Activated CD4-positive, alpha-beta T cell treated with anti-CD3 and anti-CD28 coated beads, Interleukin-2, amount 50 U/mL, for 4 hours (primary cell): ENCODE results near the gene DGLUCY.
A peak's percentile ranks its signal among the peaks of the same experiment; 100 is the strongest.
"Not testable (repeated sequence)": the region's sequence is repeated elsewhere in the genome, so short reads cannot be mapped to it uniquely, and the experiment has no call there.

ENCODE experiments used
- DNase-seq, 2 experiments: peaks; one replicate each; pipeline ENCODE4 v3.0.0-alpha.2; 2020

Gene DGLUCY

GRCh38 chr14:91216731-91217226, 102.9 kb downstream of the DGLUCY start:
- DNase-seq: no peak

- DNase-seq: no peak
Observed at GRCh38 chr14:91218014-91218413, 104.1 kb downstream of the DGLUCY start.

- no peak for DNase-seq
Observed at GRCh38 chr14:91219517-91220389, 105.9 kb downstream of the DGLUCY start.

- DNase-seq: no peak
Observed at GRCh38 chr14:91220581-91221000, 106.7 kb downstream of the DGLUCY start.

- DNase-seq: no peak
Observed at GRCh38 chr14:91221270-91221669, 107.4 kb downstream of the DGLUCY start.

- peak in 1 of 2 experiments; percentile 37 for DNase-seq
Observed at GRCh38 chr14:91223028-91223783, 109.3 kb downstream of the DGLUCY start.

- DNase-seq: no peak
Observed at GRCh38 chr14:91225025-91225424, 111.2 kb downstream of the DGLUCY start.

- not testable (repeated sequence) for DNase-seq
Observed at GRCh38 chr14:91226360-91226759, 112.5 kb downstream of the DGLUCY start.

GRCh38 chr14:91227183-91227628, 113.3 kb downstream of the DGLUCY start:
- DNase-seq: no peak

GRCh38 chr14:91228112-91229004, 114.5 kb downstream of the DGLUCY start:
- peak; percentile 72 to 79 for DNase-seq

GRCh38 chr14:91229005-91229382, 115.1 kb downstream of the DGLUCY start:
- no peak for DNase-seq

- DNase-seq: peak; percentile 44 to 51
Observed at GRCh38 chr14:91229743-91230200, 115.9 kb downstream of the DGLUCY start.

- DNase-seq: no peak
Observed at GRCh38 chr14:91230397-91231035, 116.6 kb downstream of the DGLUCY start.

- no peak for DNase-seq
Observed at GRCh38 chr14:91231446-91231845, 117.6 kb downstream of the DGLUCY start.

GRCh38 chr14:91232052-91232451, 118.2 kb downstream of the DGLUCY start:
- no peak for DNase-seq

GRCh38 chr14:91232603-91233002, 118.7 kb downstream of the DGLUCY start:
- no peak for DNase-seq

- no peak for DNase-seq
Observed at GRCh38 chr14:91233936-91234790, 120.3 kb downstream of the DGLUCY start.

- DNase-seq: no peak
Observed at GRCh38 chr14:91234791-91235114, 120.9 kb downstream of the DGLUCY start.

GRCh38 chr14:91235841-91236240, 122.0 kb downstream of the DGLUCY start:
- DNase-seq: no peak

- no peak for DNase-seq
Observed at GRCh38 chr14:91237219-91237618, 123.3 kb downstream of the DGLUCY start.

- DNase-seq: no peak
Observed at GRCh38 chr14:91238085-91238484, 124.2 kb downstream of the DGLUCY start.
